Ishikawa (cell line): Measurements from ENCODE around the gene CBFA2T2.

Experiments used
- CEBPB ChIP-seq: IDR thresholded peaks from 2 replicates; pipeline ENCODE4 v1.6.1; 2012
- CREB1 ChIP-seq: IDR thresholded peaks from 2 replicates; pipeline ENCODE4 v1.6.1; 2012; ENCODE audit warnings: low read depth
- EGR1 ChIP-seq: IDR thresholded peaks from 2 replicates; pipeline ENCODE4 v1.6.1; 2012
- EP300 ChIP-seq: IDR thresholded peaks from 2 replicates; pipeline ENCODE4 v1.6.1; 2012; ENCODE audit warnings: borderline replicate concordance
- MAX ChIP-seq: IDR thresholded peaks from 2 replicates; pipeline ENCODE4 v1.6.1; 2012
- NFIC ChIP-seq: IDR thresholded peaks from 2 replicates; pipeline ENCODE4 v1.6.1; 2012
- RAD21 ChIP-seq: IDR thresholded peaks from 2 replicates; pipeline ENCODE4 v1.6.1; 2012; ENCODE audit warnings: low read depth
- REST ChIP-seq: IDR thresholded peaks from 2 replicates; pipeline ENCODE4 v1.6.1; 2012; ENCODE audit warnings: low read depth, mild to moderate bottlenecking
- TAF1 ChIP-seq: IDR thresholded peaks from 2 replicates; pipeline ENCODE4 v1.6.1; 2012; ENCODE audit warnings: low read depth, mild to moderate bottlenecking
- TCF12 ChIP-seq: IDR thresholded peaks from 2 replicates; pipeline ENCODE4 v1.6.1; 2012; ENCODE audit warnings: low read depth
- TEAD4 ChIP-seq: IDR thresholded peaks from 2 replicates; pipeline ENCODE4 v1.6.1; 2012
- USF1 ChIP-seq: IDR thresholded peaks from 2 replicates; pipeline ENCODE4 v1.6.1; 2012
- YY1 ChIP-seq: IDR thresholded peaks from 2 replicates; pipeline ENCODE4 v1.6.1; 2012; ENCODE audit warnings: low read depth
- ZBTB7A ChIP-seq: IDR thresholded peaks from 2 replicates; pipeline ENCODE4 v1.6.1; 2012; ENCODE audit warnings: low read depth

GRCh38 chr20:33668466-33669155 is 178.7 kb downstream of the CBFA2T2 start:
- TF ChIP-seq TCF12 (no peak), EP300 (no peak), TAF1 (no peak), RAD21 (no peak), YY1 (no peak), MAX (no peak), REST (no peak), EGR1 (no peak), CEBPB (no peak), ZBTB7A (no peak), TEAD4 (no peak), USF1 (no peak), CREB1 (no peak), NFIC (no peak)
